Suprapubic skin (tissue), 4 donors: ENCODE results near the gene SASH1. TPM values are rescaled to one million over a fixed set of nuclear protein-coding genes. Genes with fewer than 3 reads are reported as not detected.

Source experiments
- DNase-seq, 2 donors: peaks; one replicate each; pipeline ENCODE4 v3.0.0-alpha.2; 2019; ENCODE audit warnings: low spot score in 2 of 2
- H3K27ac ChIP-seq: fragments of 200-600 bp; sonication (generic); one replicate; pipeline ENCODE4 v1.5.1; 2019
- H3K27me3 ChIP-seq: fragments of 200-600 bp; sonication (generic); one replicate; pipeline ENCODE4 v1.5.1; 2019
- H3K36me3 ChIP-seq: fragments of 200-600 bp; sonication (generic); one replicate; pipeline ENCODE4 v1.5.1; 2019
- H3K4me1 ChIP-seq: fragments of 200-600 bp; sonication (generic); one replicate; pipeline ENCODE4 v1.5.1; 2019
- H3K4me3 ChIP-seq: fragments of 200-600 bp; sonication (generic); one replicate; pipeline ENCODE4 v1.5.1; 2019; ENCODE audit warnings: mild to moderate bottlenecking
- H3K9me3 ChIP-seq: fragments of 200-600 bp; sonication (generic); one replicate; pipeline ENCODE4 v1.5.1; 2019
- CTCF ChIP-seq, 2 donors: fragments of 200-600 bp in 1 of 2; fragments of 450-650 bp in 1 of 2; sonication (generic) in 1 of 2; IDR thresholded peaks; one replicate each; pipeline ENCODE4 v1.5.1; 2016 to 2019; ENCODE audit warnings: antibody characterized with exemption in 2 of 2, mild to moderate bottlenecking in 1 of 2, moderate library complexity in 1 of 2
- EP300 ChIP-seq: sonication (generic); formaldehyde crosslinking; IDR thresholded peaks from one replicate; pipeline ENCODE4 v1.6.1; 2017; ENCODE audit warnings: antibody characterized with exemption
- POLR2A ChIP-seq, 2 donors: fragments of 450-650 bp; IDR thresholded peaks; one replicate each; pipeline ENCODE4 v1.6.1; 2017; ENCODE audit warnings: antibody characterized with exemption in 2 of 2, mild to moderate bottlenecking in 2 of 2, moderate library complexity in 2 of 2
- POLR2AphosphoS5 ChIP-seq, 3 donors: sonication (generic); formaldehyde crosslinking; IDR thresholded peaks; one replicate each; pipeline ENCODE4 v1.6.1; 2017; ENCODE audit warnings: antibody characterized with exemption in 3 of 3
- WGBS: methylation state at CpG from one replicate; pipeline ENCODE4 v1.1.5; 2018; 5-methylcytosine and 5-hydroxymethylcytosine counted together
- total RNA-seq, 4 donors: library from RNA; depleted of rRNA; stranded (reverse); fragments of >200 nt; gene quantifications; one replicate each; pipeline ENCODE4 v1.1.0, GENCODE V29; 2016

The SASH1 gene
- total RNA-seq, 4 donors from 2014 or later: 59.1 to 139 (median 77.1) TPM

GRCh38 chr6:148298683-148299082 is 44.0 kb upstream of the SASH1 start:
- no peak overlapping the region for H3K27ac ChIP-seq
- no peaks in the 10 kb centered on the region for H3K9me3 ChIP-seq
- TF ChIP-seq CTCF (IDR thresholded peaks at IDR 0.05) (no peak), POLR2A (IDR thresholded peaks at IDR 0.05) (no peak), POLR2AphosphoS5 (IDR thresholded peaks at IDR 0.05) (no peak), EP300 (no peak)
- no peak overlapping the region for H3K4me3 ChIP-seq
- H3K36me3 ChIP-seq: no peaks in the 10 kb centered on the region
- no peak for DNase-seq
- H3K27me3 ChIP-seq: no peaks in the 10 kb centered on the region
- no peaks in the 10 kb centered on the region for H3K4me1 ChIP-seq

- H3K36me3 ChIP-seq: no peaks in the 10 kb centered on the region
- H3K27ac ChIP-seq: no peak overlapping the region
- no peaks in the 10 kb centered on the region for H3K27me3 ChIP-seq
- no peak overlapping the region for H3K4me3 ChIP-seq
- H3K4me1 ChIP-seq: peaks cover 12% of the 10 kb centered on the region
- WGBS: 97% methylated on average over 5 of the region's 5 CpGs
- TF ChIP-seq POLR2A (IDR thresholded peaks at IDR 0.05) (no peak), EP300 (no peak), CTCF (IDR thresholded peaks at IDR 0.05) (no peak), POLR2AphosphoS5 (IDR thresholded peaks at IDR 0.05) (no peak)
- no peak for DNase-seq
- H3K9me3 ChIP-seq: no peaks in the 10 kb centered on the region
Observed at GRCh38 chr6:148303616-148304015, 39.0 kb upstream of the SASH1 start.

- no peak for DNase-seq
- no peaks in the 10 kb centered on the region for H3K9me3 ChIP-seq
- no peak overlapping the region for H3K27ac ChIP-seq
- H3K4me3 ChIP-seq: no peak overlapping the region
- TF ChIP-seq EP300: no peak
- TF ChIP-seq CTCF (IDR thresholded peaks at IDR 0.05): no peak
- no peak for TF ChIP-seq POLR2A (IDR thresholded peaks at IDR 0.05)
- no peak for TF ChIP-seq POLR2AphosphoS5 (IDR thresholded peaks at IDR 0.05)
- peaks cover 16% of the 10 kb centered on the region for H3K4me1 ChIP-seq
- WGBS: 85% methylated on average over 7 of the region's 7 CpGs
- H3K36me3 ChIP-seq: no peaks in the 10 kb centered on the region
- no peaks in the 10 kb centered on the region for H3K27me3 ChIP-seq
Observed at GRCh38 chr6:148304976-148305375, 37.7 kb upstream of the SASH1 start.

- Histone ChIP-seq H3K27me3 (no peaks in the 10 kb centered on the region), H3K27ac (no peak overlapping the region), H3K36me3 (no peaks in the 10 kb centered on the region), H3K4me1 (peaks cover 16% of the 10 kb centered on the region), H3K4me3 (no peak overlapping the region), H3K9me3 (no peaks in the 10 kb centered on the region)
- TF ChIP-seq EP300: no peak
- no peak for TF ChIP-seq CTCF (IDR thresholded peaks at IDR 0.05)
- no peak for TF ChIP-seq POLR2A (IDR thresholded peaks at IDR 0.05)
- TF ChIP-seq POLR2AphosphoS5 (IDR thresholded peaks at IDR 0.05): no peak
- WGBS: 100% methylated on average over 2 of the region's 2 CpGs
- DNase-seq: no peak
Observed at GRCh38 chr6:148306286-148306685, 36.4 kb upstream of the SASH1 start.

- TF ChIP-seq EP300: no peak
- TF ChIP-seq POLR2AphosphoS5 (IDR thresholded peaks at IDR 0.05): peak in 2 of 3 donors; percentile 19 to 52
- 70% methylated on average over 1 of the region's 2 CpGs for WGBS
- H3K4me3 ChIP-seq: no peak overlapping the region
- DNase-seq: no peak
- H3K36me3 ChIP-seq: no peaks in the 10 kb centered on the region
- peak overlapping the region; percentile 45 for H3K27ac ChIP-seq
- no peaks in the 10 kb centered on the region for H3K9me3 ChIP-seq
- H3K4me1 ChIP-seq: peaks cover 16% of the 10 kb centered on the region
- H3K27me3 ChIP-seq: no peaks in the 10 kb centered on the region
Observed at GRCh38 chr6:148307405-148307804, 35.2 kb upstream of the SASH1 start.

- no peaks in the 10 kb centered on the region for H3K9me3 ChIP-seq
- no peaks in the 10 kb centered on the region for H3K27me3 ChIP-seq
- no peak overlapping the region for H3K27ac ChIP-seq
- no peaks in the 10 kb centered on the region for H3K36me3 ChIP-seq
- H3K4me1 ChIP-seq: peaks cover 16% of the 10 kb centered on the region
- TF ChIP-seq POLR2AphosphoS5 (IDR thresholded peaks at IDR 0.05) (no peak), EP300 (no peak), CTCF (IDR thresholded peaks at IDR 0.05) (no peak), POLR2A (IDR thresholded peaks at IDR 0.05) (no peak)
- no peak overlapping the region for H3K4me3 ChIP-seq
- DNase-seq: no peak
Observed at GRCh38 chr6:148309301-148309700, 33.3 kb upstream of the SASH1 start.
